Measurements from ENCODE around the gene PSMA7.

The PSMA7 gene

GRCh38 chr20:62120990-62121775 lies 22.0 kb downstream of the PSMA7 start:
- in situ Hi-C loops (cut with MboI; ENCODE audit: low sequenced_read_pairs, unreplicated experiment), result no loop called here
- TF ChIP-seq CTCF (IDR thresholded peaks at IDR 0.05; ENCODE audit: borderline replicate concordance, control extremely low read depth, extremely low read depth, insufficient read depth, missing control alignments), result no peak
- DNase-seq (ENCODE audit: low spot score), result no peak

DNA sequence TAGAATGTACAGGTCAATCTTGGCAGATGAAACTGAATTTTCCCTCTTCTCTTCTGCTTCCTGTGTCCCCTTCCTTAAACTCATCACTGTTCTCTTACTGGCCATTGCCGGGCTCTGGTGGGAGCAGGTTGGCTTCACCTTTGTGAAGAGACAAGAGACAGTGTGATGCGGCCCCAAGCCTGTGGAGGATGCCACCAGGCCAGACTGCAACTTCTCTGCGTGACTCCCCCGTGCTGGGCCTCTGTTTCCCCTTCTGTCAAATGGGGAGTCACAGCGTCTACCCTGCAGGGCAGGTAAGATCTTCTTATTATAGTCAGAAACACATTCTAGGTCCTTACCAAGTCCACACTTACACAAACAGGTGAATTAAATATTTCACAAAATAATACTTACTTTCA lies 22.8 kb downstream of the PSMA7 start:
- in situ Hi-C loops (cut with MboI; ENCODE audit: low sequenced_read_pairs, unreplicated experiment), result no loop called here
- TF ChIP-seq CTCF (IDR thresholded peaks at IDR 0.05; ENCODE audit: borderline replicate concordance, control extremely low read depth, extremely low read depth, insufficient read depth, missing control alignments), result no peak
- DNase-seq (ENCODE audit: low spot score), result no peak

DNA sequence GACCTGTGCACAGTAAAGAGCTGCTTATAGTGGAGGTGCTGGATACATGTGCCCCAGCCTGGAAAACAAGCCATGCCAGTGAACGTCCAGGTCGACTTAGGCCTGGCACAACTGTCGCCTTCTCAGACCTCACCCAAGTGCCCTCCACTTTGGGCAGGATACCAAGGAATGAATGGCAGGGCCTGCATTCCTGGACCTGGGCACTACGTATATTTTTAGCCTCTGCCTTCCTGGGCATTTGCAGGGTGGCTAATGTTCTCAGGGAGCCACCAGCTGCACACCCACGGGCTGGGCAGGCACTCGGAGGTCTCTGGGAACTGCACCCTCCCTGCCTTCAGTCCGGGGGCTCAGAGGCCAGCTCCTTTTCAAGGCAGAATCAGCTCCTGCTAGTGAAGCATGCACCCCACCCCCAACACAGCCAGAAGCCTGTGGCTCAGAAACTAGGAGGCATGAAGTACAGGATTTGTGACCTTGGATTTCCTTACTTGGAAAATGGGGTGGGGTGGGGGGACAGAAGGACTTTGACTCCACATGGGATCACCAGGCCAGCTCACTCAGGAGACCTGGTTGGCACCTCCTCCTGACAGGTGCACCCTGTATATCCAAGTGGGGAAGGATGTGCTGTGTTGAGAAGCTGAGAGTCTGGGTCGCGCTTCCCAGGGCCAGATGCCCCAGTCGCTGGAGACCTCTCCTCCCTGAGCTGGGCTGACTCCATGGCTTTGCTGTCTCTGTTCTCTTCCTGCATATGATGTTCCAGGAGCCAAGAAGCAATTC lies 23.4 kb downstream of the PSMA7 start:
- no peak for DNase-seq (ENCODE audit: low spot score)
- no peak for TF ChIP-seq CTCF (IDR thresholded peaks at IDR 0.05; ENCODE audit: borderline replicate concordance, control extremely low read depth, extremely low read depth, insufficient read depth, missing control alignments)
- in situ Hi-C loops (cut with MboI; ENCODE audit: low sequenced_read_pairs, unreplicated experiment), result no loop called here

GRCh38 chr20:62119115-62119514 lies 24.1 kb downstream of the PSMA7 start:
- no peak for TF ChIP-seq CTCF (IDR thresholded peaks at IDR 0.05; ENCODE audit: borderline replicate concordance, control extremely low read depth, extremely low read depth, insufficient read depth, missing control alignments)
- DNase-seq (ENCODE audit: low spot score), result no peak
- in situ Hi-C loops (cut with MboI; ENCODE audit: low sequenced_read_pairs, unreplicated experiment), result no loop called here

GRCh38 chr20:62118113-62119043 lies 24.8 kb downstream of the PSMA7 start:
- no peak for TF ChIP-seq CTCF (IDR thresholded peaks at IDR 0.05; ENCODE audit: borderline replicate concordance, control extremely low read depth, extremely low read depth, insufficient read depth, missing control alignments)
- in situ Hi-C loops (cut with MboI; ENCODE audit: low sequenced_read_pairs, unreplicated experiment), result no loop called here

DNA sequence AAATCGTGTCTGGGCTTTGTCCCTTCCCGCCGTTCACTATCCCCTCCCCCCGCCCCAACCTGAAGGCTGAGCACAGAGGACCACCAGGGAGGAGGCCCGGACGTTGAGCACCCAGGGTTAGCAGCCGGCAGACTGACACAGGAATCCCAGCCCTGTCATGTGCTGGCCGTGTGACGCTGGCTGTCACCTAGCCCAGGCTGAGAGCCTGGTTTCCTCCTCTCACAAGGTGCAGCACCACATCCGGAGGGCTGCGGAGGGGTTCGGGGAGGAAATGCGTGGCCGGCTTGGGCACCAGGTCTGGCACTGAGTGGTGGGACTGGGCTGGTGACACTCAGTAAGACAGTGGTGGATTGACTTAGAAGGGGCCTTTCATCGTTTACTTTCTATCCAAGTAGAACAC lies 25.5 kb downstream of the PSMA7 start:
- no peak for DNase-seq (ENCODE audit: low spot score)
- no peak for TF ChIP-seq CTCF (IDR thresholded peaks at IDR 0.05; ENCODE audit: borderline replicate concordance, control extremely low read depth, extremely low read depth, insufficient read depth, missing control alignments)
- in situ Hi-C loops (cut with MboI; ENCODE audit: low sequenced_read_pairs, unreplicated experiment), result no loop called here

More at GRCh38 chr20:62118113-62119043, 24.8 kb downstream of the PSMA7 start:
- no peak for DNase-seq (ENCODE audit: low spot score)

Measured in GM13976 (cell line).